Stimulated activated CD4-positive, alpha-beta T cell treated with anti-CD3 and anti-CD28 coated beads, Interleukin-1b, Interleukin-23, amount 100 ng/mL, for 24 hours (primary cell): ENCODE data around the gene DNTT.

Experiments
- DNase-seq, 4 experiments: peaks; one replicate each; pipeline ENCODE4 v3.0.0-alpha.2; 2020; ENCODE audit warnings: low read depth in 4 of 4, low spot score in 1 of 4

DNTT gene

GRCh38 chr10:96309628-96310320 is 5.5 kb downstream of the DNTT start:
- DNase-seq = no peak

- no peak for DNase-seq
Observed at GRCh38 chr10:96310321-96310669, 6.1 kb downstream of the DNTT start.

GRCh38 chr10:96311180-96311715 is 7.0 kb downstream of the DNTT start:
- no peak for DNase-seq

GRCh38 chr10:96313344-96313743 is 9.1 kb downstream of the DNTT start:
- no peak for DNase-seq

- no peak for DNase-seq
Observed at GRCh38 chr10:96317067-96317833, 13.0 kb downstream of the DNTT start.

GRCh38 chr10:96319754-96320474 is 15.7 kb downstream of the DNTT start:
- no peak for DNase-seq

- DNase-seq = no peak
Observed at GRCh38 chr10:96321822-96322221, 17.6 kb downstream of the DNTT start.

- no peak for DNase-seq
Observed at GRCh38 chr10:96322275-96322674, 18.0 kb downstream of the DNTT start.

GRCh38 chr10:96324447-96324846 is 20.2 kb downstream of the DNTT start:
- no peak for DNase-seq

GRCh38 chr10:96325719-96326373 is 21.6 kb downstream of the DNTT start:
- no peak for DNase-seq

GRCh38 chr10:96327462-96327861 is 23.2 kb downstream of the DNTT start:
- no peak for DNase-seq

- DNase-seq = no peak
Observed at GRCh38 chr10:96333101-96333500, 28.9 kb downstream of the DNTT start.

- no peak for DNase-seq
Observed at GRCh38 chr10:96334616-96335526, 30.6 kb downstream of the DNTT start.

GRCh38 chr10:96337106-96337505 is 32.9 kb downstream of the DNTT start:
- no peak for DNase-seq

GRCh38 chr10:96338279-96338925 is 34.2 kb downstream of the DNTT start:
- no peak for DNase-seq

- DNase-seq = no peak
Observed at GRCh38 chr10:96339383-96339782, 35.1 kb downstream of the DNTT start.

- peak; percentile 9 to 40 (median 26) for DNase-seq
Observed at GRCh38 chr10:96339956-96340904, 36.0 kb downstream of the DNTT start.
